HG02623 (cell line): ENCODE results near the gene ZNF83.
"Not testable (repeated sequence)": the region's sequence is repeated elsewhere in the genome, so short reads cannot be mapped to it uniquely, and the experiment has no call there.

Experiments used
- ATAC-seq: cut with Tn5 transposase; IDR thresholded peaks from one replicate; pipeline ENCODE4 v1.9.1; 2021; ENCODE audit warnings: moderate library complexity; ENCODE audit not compliant: unreplicated experiment

Gene ZNF83

GRCh38 chr19:52640916-52641315 lies 2.8 kb upstream of the ZNF83 start:
- ATAC-seq: no peak

GRCh38 chr19:52639996-52640395 lies 1.8 kb upstream of the ZNF83 start:
- no peak for ATAC-seq

GRCh38 chr19:52638601-52639000 lies 446 bp upstream of the ZNF83 start:
- no peak for ATAC-seq

GRCh38 chr19:52635786-52636570 lies 2.2 kb downstream of the ZNF83 start:
- no peak for ATAC-seq

- not testable (repeated sequence) for ATAC-seq
These were observed 10.7 kb downstream of the ZNF83 start for GRCh38 chr19:52627441-52627840.

GRCh38 chr19:52626915-52627314 lies 11.2 kb downstream of the ZNF83 start:
- ATAC-seq: no peak

GRCh38 chr19:52622261-52622660 lies 15.9 kb downstream of the ZNF83 start:
- ATAC-seq: no peak

- ATAC-seq: no peak
These were observed 16.8 kb downstream of the ZNF83 start for GRCh38 chr19:52621376-52621775.

GRCh38 chr19:52613299-52613906 lies 24.8 kb downstream of the ZNF83 start:
- no peak for ATAC-seq

GRCh38 chr19:52603558-52604207 lies 34.5 kb downstream of the ZNF83 start:
- ATAC-seq: no peak

GRCh38 chr19:52602941-52603340 lies 35.2 kb downstream of the ZNF83 start:
- no peak for ATAC-seq

GRCh38 chr19:52601974-52602366 lies 36.2 kb downstream of the ZNF83 start:
- not testable (repeated sequence) for ATAC-seq

GRCh38 chr19:52601025-52601973 lies 36.9 kb downstream of the ZNF83 start:
- peak; percentile 82 for ATAC-seq

GRCh38 chr19:52600639-52601024 lies 37.5 kb downstream of the ZNF83 start:
- peak; percentile 5 for ATAC-seq

GRCh38 chr19:52599241-52599640 lies 38.9 kb downstream of the ZNF83 start:
- ATAC-seq: no peak

- not testable (repeated sequence) for ATAC-seq
These were observed 44.7 kb downstream of the ZNF83 start for GRCh38 chr19:52593441-52593840.

GRCh38 chr19:52592301-52592700 lies 45.9 kb downstream of the ZNF83 start:
- no peak for ATAC-seq

- no peak for ATAC-seq
These were observed 47.4 kb downstream of the ZNF83 start for GRCh38 chr19:52590728-52591127.

GRCh38 chr19:52585604-52586003 lies 52.6 kb downstream of the ZNF83 start:
- no peak for ATAC-seq

- no peak for ATAC-seq
These were observed 53.3 kb downstream of the ZNF83 start for GRCh38 chr19:52584736-52585440.
